HG03066 (cell line): Measurements from ENCODE around the gene MGRN1.
A peak's percentile ranks its signal among the peaks of the same experiment; 100 is the strongest.

ENCODE experiments used
- ATAC-seq: cut with Tn5 transposase; IDR thresholded peaks from one replicate; pipeline ENCODE4 v1.9.1; 2021; ENCODE audit warnings: low read depth; ENCODE audit not compliant: unreplicated experiment

MGRN1 gene

GRCh38 chr16:4618645-4619418, 5.8 kb upstream of the MGRN1 start:
- no peak for ATAC-seq

GRCh38 chr16:4623593-4623992, 1.0 kb upstream of the MGRN1 start:
- no peak for ATAC-seq

- peak; percentile 54 for ATAC-seq
Measured at GRCh38 chr16:4624827-4625559, 367 bp downstream of the MGRN1 start.

GRCh38 chr16:4625560-4626159, 1.0 kb downstream of the MGRN1 start:
- ATAC-seq, result peak; percentile 1

- no peak for ATAC-seq
Measured at GRCh38 chr16:4626396-4626795, 1.8 kb downstream of the MGRN1 start.

DNA sequence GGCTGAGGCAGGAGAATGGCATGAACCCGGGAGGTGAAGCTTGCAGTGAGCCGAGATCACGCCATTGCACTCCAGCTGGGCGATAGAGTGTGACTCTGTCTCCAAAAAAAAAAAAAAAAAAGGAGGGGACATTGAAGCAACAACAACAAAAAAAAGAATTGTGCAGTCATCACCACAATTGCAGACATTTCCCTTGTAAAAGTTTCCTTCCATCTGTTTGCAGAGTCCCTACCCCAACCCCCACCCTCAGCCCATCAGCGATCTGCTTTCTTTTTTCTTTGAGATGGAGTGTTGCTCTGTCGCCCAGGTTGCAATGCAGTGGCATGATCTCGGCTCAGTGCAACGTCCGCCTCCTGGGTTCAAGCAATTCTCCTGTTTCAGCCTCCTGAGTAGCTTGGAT, 3.7 kb downstream of the MGRN1 start:
- no peak for ATAC-seq

GRCh38 chr16:4631444-4631843, 6.8 kb downstream of the MGRN1 start:
- ATAC-seq, result no peak

DNA sequence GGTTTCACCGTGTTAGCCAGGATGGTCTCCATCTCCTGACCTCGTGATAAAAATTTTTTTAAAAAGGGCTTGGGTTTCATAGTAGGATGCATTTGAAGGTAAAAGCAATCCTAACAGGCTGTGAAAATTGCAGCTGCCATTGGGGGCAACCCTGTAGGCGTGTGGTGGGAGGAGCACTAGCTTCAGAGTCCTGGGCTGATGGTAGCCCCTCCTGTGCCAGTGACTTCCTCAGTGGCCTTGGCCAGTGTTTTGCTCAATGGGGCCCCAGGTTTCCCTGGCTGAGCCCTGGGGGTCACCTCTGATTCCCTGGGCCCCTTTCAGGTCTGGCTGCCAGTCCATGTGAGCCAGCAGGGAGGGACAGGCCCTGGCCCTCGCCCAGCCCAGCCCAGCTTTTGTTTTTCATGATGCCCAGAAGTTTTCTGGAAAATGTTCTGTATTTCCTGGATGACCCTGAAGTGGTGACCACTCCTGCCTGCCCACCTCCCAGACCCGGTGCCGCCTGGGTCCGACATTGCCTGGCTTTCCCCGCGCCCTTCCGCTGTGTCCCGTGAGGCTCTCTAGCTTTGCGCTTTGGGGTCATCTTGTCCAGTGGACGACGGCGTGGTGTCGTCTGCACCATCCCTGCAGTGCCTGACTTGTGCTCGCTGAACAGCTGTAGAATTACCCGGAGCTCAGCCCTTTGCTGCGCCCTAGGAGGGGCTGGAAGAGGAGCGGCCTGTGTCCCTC, 9.4 kb downstream of the MGRN1 start:
- no peak for ATAC-seq

GRCh38 chr16:4634768-4635167, 10.1 kb downstream of the MGRN1 start:
- no peak for ATAC-seq

DNA sequence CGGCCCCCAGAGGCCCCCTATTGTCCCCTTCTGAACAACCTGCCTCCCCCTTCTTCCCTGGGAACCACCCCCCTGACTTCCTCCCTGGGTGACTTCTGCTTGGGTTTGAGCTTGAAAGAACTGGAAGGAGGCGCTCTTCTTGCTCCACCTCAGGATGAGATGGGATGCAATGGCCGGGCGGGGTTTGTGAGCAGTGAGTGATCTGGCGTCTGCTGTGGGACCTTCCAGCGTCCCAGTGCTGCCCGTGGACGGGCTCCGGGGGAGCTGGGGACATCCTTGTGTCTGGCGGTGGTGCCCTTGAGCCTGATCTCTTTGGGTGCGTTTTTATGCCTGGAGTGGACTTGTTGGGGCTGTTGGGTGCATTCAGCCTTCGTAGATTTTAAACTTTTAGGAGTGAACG, 11.6 kb downstream of the MGRN1 start:
- no peak for ATAC-seq

DNA sequence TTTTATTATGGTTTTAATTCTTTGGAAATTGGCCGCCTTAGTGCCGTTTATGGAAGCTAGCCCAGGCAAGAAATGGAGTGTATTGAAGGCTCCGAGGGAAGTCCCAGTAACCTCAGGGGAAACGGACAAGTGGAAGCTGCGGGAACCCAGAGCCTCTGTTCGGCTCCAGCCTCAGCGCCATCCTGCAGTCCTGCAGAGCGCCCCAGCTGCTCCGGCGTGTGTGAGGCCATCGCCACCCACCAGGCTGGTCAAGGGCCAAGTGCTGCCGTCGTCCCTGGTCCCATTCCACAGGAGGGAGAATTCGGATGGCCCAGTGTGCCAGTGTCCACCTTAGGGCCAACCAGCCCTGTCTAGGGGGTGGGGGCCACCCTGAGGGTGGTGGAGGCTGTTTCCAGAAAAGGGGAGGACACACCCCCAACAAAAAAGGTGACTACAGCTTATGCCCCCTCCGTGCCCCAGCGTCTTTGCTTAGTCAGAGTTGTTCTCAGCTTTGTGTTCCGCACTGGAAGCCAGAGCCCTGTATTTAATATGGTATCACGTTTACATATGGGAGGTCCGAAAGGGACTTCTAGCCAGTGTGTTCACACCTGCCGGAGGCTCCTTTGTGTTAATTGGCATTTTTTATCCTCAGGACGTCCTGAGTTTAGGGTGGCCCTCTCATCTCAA, 13.0 kb downstream of the MGRN1 start:
- no peak for ATAC-seq

GRCh38 chr16:4639899-4640509, 15.4 kb downstream of the MGRN1 start:
- no peak for ATAC-seq

DNA sequence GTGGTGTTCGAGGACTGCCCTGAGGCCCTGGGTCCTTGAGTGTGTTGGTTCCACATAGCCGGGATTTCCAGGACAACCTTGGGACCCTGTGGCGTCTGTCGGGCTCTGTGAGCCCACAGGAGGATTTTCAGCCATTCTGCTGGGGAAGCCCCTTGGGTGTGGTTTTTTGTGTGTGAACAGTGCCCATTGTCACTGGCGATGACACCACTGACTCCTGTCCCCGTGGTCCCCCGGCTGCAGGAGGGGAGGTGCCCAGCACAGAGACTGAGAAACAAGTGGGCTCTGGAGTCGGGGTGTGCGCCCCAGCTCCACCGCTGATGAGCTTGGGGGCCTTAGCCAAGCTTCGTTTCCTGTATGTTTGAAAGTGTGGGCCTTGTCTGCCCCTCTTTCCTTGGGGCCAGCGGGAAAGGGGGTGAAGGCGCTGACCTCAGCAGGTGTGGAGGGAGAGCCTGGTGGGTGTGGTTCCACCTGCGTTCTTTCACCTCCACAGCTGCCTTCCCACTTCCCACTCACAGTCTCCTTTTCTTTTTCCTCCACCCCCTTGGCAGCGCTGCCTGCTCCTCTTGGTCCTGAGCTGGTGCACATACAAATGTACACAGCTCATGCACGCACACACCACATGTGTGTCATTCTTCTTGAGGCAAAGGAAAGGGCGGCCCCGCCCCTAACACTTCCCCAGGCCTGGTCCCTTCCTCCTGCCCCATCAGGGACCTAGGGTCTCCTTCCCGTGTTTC, 16.1 kb downstream of the MGRN1 start:
- ATAC-seq, result no peak

DNA sequence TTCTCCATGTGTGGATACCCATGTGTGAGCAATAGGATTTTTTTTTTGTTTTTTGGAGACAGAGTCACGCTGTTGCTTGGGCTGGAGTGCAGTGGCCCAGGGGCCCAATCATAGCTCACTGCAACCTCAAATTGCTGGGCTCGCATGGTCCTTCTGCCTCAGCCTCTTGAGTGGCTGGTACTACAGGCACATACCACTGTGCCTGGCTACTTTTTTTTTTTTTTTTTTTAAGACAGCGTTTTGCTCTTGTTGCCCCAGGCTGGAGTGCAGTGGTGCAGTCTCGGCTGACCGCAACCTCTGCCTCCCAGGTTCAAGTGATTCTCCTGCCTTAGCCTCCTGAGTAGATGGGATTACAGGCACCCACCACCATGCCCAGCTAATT, 16.7 kb downstream of the MGRN1 start:
- no peak for ATAC-seq

- ATAC-seq, result no peak
Measured at GRCh38 chr16:4641895-4642294, 17.3 kb downstream of the MGRN1 start.

DNA sequence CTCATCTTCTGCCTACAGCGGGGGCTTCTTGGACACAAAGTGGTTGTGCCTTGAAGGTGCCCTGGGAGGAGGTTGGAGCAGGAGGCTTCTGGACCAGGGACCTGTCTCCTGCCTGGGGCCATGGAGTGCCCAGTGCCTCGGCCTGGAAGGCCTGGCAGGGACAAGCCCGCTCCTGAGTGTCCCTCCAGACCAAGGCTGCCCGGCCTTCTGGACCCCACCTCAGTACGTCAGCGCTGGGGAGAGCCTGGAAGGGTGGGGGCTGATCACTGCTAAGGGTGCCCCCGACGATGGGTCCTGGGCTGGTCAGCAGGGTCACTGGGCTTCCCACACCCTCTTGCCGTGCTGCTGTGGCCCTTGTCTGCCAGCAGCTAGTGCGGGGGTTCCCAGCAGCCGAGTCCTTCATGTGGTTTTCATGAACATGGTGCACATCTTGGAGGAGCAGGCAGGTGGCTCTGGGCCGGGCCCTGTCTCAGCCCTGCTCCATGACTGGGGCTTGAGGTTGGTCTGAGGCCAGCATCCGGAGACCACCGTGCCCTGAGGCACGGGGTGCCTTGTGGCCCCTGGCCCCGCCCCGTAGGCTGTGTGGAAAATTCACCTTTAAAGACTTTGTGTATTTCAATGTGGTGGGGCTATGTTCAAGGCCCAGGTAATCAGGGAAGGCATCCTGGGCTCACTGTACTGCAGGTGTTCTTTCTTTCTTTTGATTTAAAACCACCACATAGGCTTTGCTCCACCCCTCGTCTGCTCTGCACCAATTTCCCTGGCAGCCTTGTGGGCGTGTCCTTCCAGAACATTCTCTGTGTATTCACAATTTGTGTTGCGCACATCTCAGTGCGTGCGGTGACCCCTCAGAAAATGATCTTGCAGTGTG, 22.4 kb downstream of the MGRN1 start:
- no peak for ATAC-seq

GRCh38 chr16:4647644-4647980, 23.0 kb downstream of the MGRN1 start:
- no peak for ATAC-seq

- no peak for ATAC-seq
Measured at GRCh38 chr16:4648917-4649316, 24.3 kb downstream of the MGRN1 start.
